ENCODE results near the gene IFT81. TPM values are rescaled to one million over a fixed set of nuclear protein-coding genes. Genes with fewer than 3 reads are reported as not detected.
A peak's percentile ranks its signal among the peaks of the same experiment; 100 is the strongest.

The IFT81 gene
- total and polyA plus RNA-seq, 2 of the 13 experiments (the other 11 are each of a cell fraction or from before 2014, with no cell fraction given): 4.2 to 13.0 TPM

- TF ChIP-seq AHDC1 (CRISPR knock-in tag; IDR thresholded peaks at IDR 0.05; ENCODE audit: borderline replicate concordance): peak; percentile 24; the same call in 1 of the 2 replicates
- TF ChIP-seq TGIF2 (CRISPR knock-in tag; IDR thresholded peaks at IDR 0.05): peak; percentile 44; the same call in 1 of the 2 replicates
- TF ChIP-seq SIX4 (CRISPR knock-in tag; IDR thresholded peaks at IDR 0.05): peak; percentile 67
- TF ChIP-seq GATAD1 (CRISPR knock-in tag; IDR thresholded peaks at IDR 0.05): peak; percentile 65
- peak; percentile 94 for TF ChIP-seq NR2F2 (IDR thresholded peaks at IDR 0.05; ENCODE audit: borderline replicate concordance, low read depth)
- peak; percentile 40; the same call in 1 of the 2 replicates for TF ChIP-seq MEF2D (CRISPR knock-in tag; IDR thresholded peaks at IDR 0.05)
- TF ChIP-seq ZNF589 (CRISPR knock-in tag; conservative IDR thresholded peaks at IDR 0.05): peak; percentile 40
- TF ChIP-seq USF2 (IDR thresholded peaks at IDR 0.05; ENCODE audit: low read depth, low read length): no peak
- TF ChIP-seq USF2 (CRISPR knock-in tag; IDR thresholded peaks at IDR 0.05; ENCODE audit: borderline replicate concordance): peak; percentile 94; the same call in 1 of the 2 replicates
- TF ChIP-seq RNF219 (CRISPR knock-in tag; IDR thresholded peaks at IDR 0.05): no peak
- TF ChIP-seq, protein P1, sequence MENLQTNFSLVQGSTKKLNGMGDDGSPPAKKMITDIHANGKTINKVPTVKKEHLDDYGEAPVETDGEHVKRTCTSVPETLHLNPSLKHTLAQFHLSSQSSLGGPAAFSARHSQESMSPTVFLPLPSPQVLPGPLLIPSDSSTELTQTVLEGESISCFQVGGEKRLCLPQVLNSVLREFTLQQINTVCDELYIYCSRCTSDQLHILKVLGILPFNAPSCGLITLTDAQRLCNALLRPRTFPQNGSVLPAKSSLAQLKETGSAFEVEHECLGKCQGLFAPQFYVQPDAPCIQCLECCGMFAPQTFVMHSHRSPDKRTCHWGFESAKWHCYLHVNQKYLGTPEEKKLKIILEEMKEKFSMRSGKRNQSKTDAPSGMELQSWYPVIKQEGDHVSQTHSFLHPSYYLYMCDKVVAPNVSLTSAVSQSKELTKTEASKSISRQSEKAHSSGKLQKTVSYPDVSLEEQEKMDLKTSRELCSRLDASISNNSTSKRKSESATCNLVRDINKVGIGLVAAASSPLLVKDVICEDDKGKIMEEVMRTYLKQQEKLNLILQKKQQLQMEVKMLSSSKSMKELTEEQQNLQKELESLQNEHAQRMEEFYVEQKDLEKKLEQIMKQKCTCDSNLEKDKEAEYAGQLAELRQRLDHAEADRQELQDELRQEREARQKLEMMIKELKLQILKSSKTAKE (CRISPR knock-in tag; IDR thresholded peaks at IDR 0.05; ENCODE audit: borderline replicate concordance): peak; percentile 87
- peak; percentile 78 for TF ChIP-seq ZNF18 (CRISPR knock-in tag; IDR thresholded peaks at IDR 0.05; ENCODE audit: insufficient replicate concordance)
- no peak for TF ChIP-seq ZNF431 (CRISPR knock-in tag; IDR thresholded peaks at IDR 0.05; ENCODE audit: borderline replicate concordance, low read depth)
- TF ChIP-seq RORA (CRISPR knock-in tag; IDR thresholded peaks at IDR 0.05): no peak
Observed at GRCh38 chr12:110109037-110109836, 14.9 kb upstream of the IFT81 start (continued).

Measured in HepG2 (cell line).